SJSA1 (cell line): ENCODE results near the gene ASPHD2. TPM values are rescaled to one million over a fixed set of nuclear protein-coding genes. Genes with fewer than 3 reads are reported as not detected.
A peak's percentile ranks its signal among the peaks of the same experiment; 100 is the strongest.

Experiments
- DNase-seq, 2 experiments: peaks; one replicate each; pipeline ENCODE4 v3.0.0-alpha.2; 2015 to 2020; ENCODE audit warnings: low spot score in 2 of 2, low read depth in 1 of 2
- H3K27ac ChIP-seq: fragments of 250-450 bp; sonication (Bioruptor Pico); 2 replicates; pipeline ENCODE4 v1.5.1; 2020; ENCODE audit warnings: mild to moderate bottlenecking, moderate library complexity
- H3K27me3 ChIP-seq: fragments of 250-450 bp; sonication (Bioruptor Pico); replicated peaks from 2 replicates; pipeline ENCODE4 v1.5.1; 2020; ENCODE audit warnings: mild to moderate bottlenecking, moderate library complexity
- H3K36me3 ChIP-seq: fragments of 250-450 bp; sonication (Bioruptor Pico); 2 replicates; pipeline ENCODE4 v1.5.1; 2020; ENCODE audit warnings: mild to moderate bottlenecking
- H3K4me1 ChIP-seq: fragments of 250-450 bp; sonication (Bioruptor Pico); replicated peaks from 2 replicates; pipeline ENCODE4 v1.6.1; 2021; ENCODE audit warnings: mild to moderate bottlenecking
- H3K4me3 ChIP-seq: fragments of 250-450 bp; sonication (Bioruptor Pico); 2 replicates; pipeline ENCODE4 v1.5.1; 2020; ENCODE audit warnings: mild to moderate bottlenecking
- H3K9me3 ChIP-seq: fragments of 250-450 bp; sonication (Bioruptor Pico); replicated peaks from 2 replicates; pipeline ENCODE4 v1.5.1; 2020; ENCODE audit warnings: mild to moderate bottlenecking
- total RNA-seq: library from RNA; depleted of rRNA; stranded (reverse); fragments of >200 nt; shearing (Covaris generic); gene quantifications from 2 replicates; pipeline ENCODE4 v1.2.3, GENCODE V29; 2014

The ASPHD2 gene
- total RNA-seq, 1 experiment from 2014 or later: 0.87 TPM

- Histone ChIP-seq H3K27ac (no peak overlapping the region), H3K9me3 (no peaks in the 10 kb centered on the region), H3K4me1 (no peaks in the 10 kb centered on the region), H3K27me3 (no peaks in the 10 kb centered on the region; the same call in 1 of the 2 replicates), H3K4me3 (no peak overlapping the region), H3K36me3 (peaks cover 80% of the 10 kb centered on the region)
- DNase-seq: no peak
These were observed 33.0 kb downstream of the ASPHD2 start for GRCh38 chr22:26462051-26462450.

GRCh38 chr22:26462641-26463040 is 33.6 kb downstream of the ASPHD2 start:
- peaks cover 82% of the 10 kb centered on the region for H3K36me3 ChIP-seq
- no peaks in the 10 kb centered on the region; the same call in 1 of the 2 replicates for H3K27me3 ChIP-seq
- no peaks in the 10 kb centered on the region for H3K9me3 ChIP-seq
- no peak for DNase-seq
- H3K4me1 ChIP-seq: no peaks in the 10 kb centered on the region
- no peak overlapping the region for H3K4me3 ChIP-seq
- no peak overlapping the region for H3K27ac ChIP-seq

- DNase-seq: no peak
These were observed 34.1 kb downstream of the ASPHD2 start for GRCh38 chr22:26463101-26463661.

GRCh38 chr22:26463688-26464087 is 34.6 kb downstream of the ASPHD2 start:
- Histone ChIP-seq H3K4me1 (no peaks in the 10 kb centered on the region), H3K27me3 (no peaks in the 10 kb centered on the region; the same call in 1 of the 2 replicates), H3K9me3 (no peaks in the 10 kb centered on the region), H3K36me3 (peaks cover 84% of the 10 kb centered on the region), H3K4me3 (no peak overlapping the region), H3K27ac (no peak overlapping the region)
- DNase-seq: no peak

More at GRCh38 chr22:26463101-26463661, 34.1 kb downstream of the ASPHD2 start:
- no peaks in the 10 kb centered on the region for H3K9me3 ChIP-seq
- no peak overlapping the region for H3K27ac ChIP-seq
- H3K27me3 ChIP-seq: no peaks in the 10 kb centered on the region; the same call in 1 of the 2 replicates
- H3K4me1 ChIP-seq: no peaks in the 10 kb centered on the region
- H3K36me3 ChIP-seq: peaks cover 80% of the 10 kb centered on the region
- H3K4me3 ChIP-seq: no peak overlapping the region

GRCh38 chr22:26464312-26464711 is 35.3 kb downstream of the ASPHD2 start:
- Histone ChIP-seq H3K4me1 (no peaks in the 10 kb centered on the region), H3K36me3 (peaks cover 90% of the 10 kb centered on the region), H3K27me3 (no peaks in the 10 kb centered on the region; the same call in 1 of the 2 replicates), H3K27ac (no peak overlapping the region), H3K4me3 (no peak overlapping the region), H3K9me3 (no peaks in the 10 kb centered on the region)
- DNase-seq: no peak

GRCh38 chr22:26466196-26466595 is 37.1 kb downstream of the ASPHD2 start:
- Histone ChIP-seq H3K4me3 (no peak overlapping the region), H3K27me3 (no peaks in the 10 kb centered on the region), H3K4me1 (peaks cover 6% of the 10 kb centered on the region), H3K9me3 (no peaks in the 10 kb centered on the region), H3K36me3 (peaks cover 91% of the 10 kb centered on the region), H3K27ac (no peak overlapping the region)
- DNase-seq: no peak

GRCh38 chr22:26470807-26471206 is 41.7 kb downstream of the ASPHD2 start:
- Histone ChIP-seq H3K9me3 (no peaks in the 10 kb centered on the region), H3K4me1 (peaks cover 37% of the 10 kb centered on the region), H3K36me3 (peaks cover 80% of the 10 kb centered on the region), H3K4me3 (no peak overlapping the region), H3K27me3 (no peaks in the 10 kb centered on the region), H3K27ac (peak overlapping the region; percentile 43)
- no peak for DNase-seq

- Histone ChIP-seq H3K4me3 (no peak overlapping the region), H3K36me3 (peaks cover 76% of the 10 kb centered on the region), H3K27ac (peak overlapping the region; percentile 43), H3K4me1 (peaks cover 43% of the 10 kb centered on the region), H3K27me3 (no peaks in the 10 kb centered on the region), H3K9me3 (no peaks in the 10 kb centered on the region)
- peak; percentile 76 to 85 for DNase-seq
These were observed 42.5 kb downstream of the ASPHD2 start for GRCh38 chr22:26471522-26471921.

- Histone ChIP-seq H3K27ac (no peak overlapping the region), H3K4me1 (peaks cover 58% of the 10 kb centered on the region), H3K36me3 (peaks cover 62% of the 10 kb centered on the region), H3K9me3 (no peaks in the 10 kb centered on the region), H3K27me3 (no peaks in the 10 kb centered on the region), H3K4me3 (no peak overlapping the region)
- DNase-seq: no peak
These were observed 45.6 kb downstream of the ASPHD2 start for GRCh38 chr22:26474682-26475081.

- H3K36me3 ChIP-seq: peaks cover 60% of the 10 kb centered on the region
- peak overlapping the region; percentile 76 for H3K27ac ChIP-seq
- no peaks in the 10 kb centered on the region for H3K27me3 ChIP-seq
- H3K4me1 ChIP-seq: peaks cover 45% of the 10 kb centered on the region
- no peaks in the 10 kb centered on the region for H3K9me3 ChIP-seq
- peak; percentile 66 to 77 for DNase-seq
- 0 out of 2 replicates have a peak overlapping the region, but pooled peaks have one; percentile 4 for H3K4me3 ChIP-seq
These were observed 47.8 kb downstream of the ASPHD2 start for GRCh38 chr22:26476705-26477340.

GRCh38 chr22:26477341-26477731 is 48.3 kb downstream of the ASPHD2 start:
- Histone ChIP-seq H3K9me3 (no peaks in the 10 kb centered on the region), H3K27ac (peak overlapping the region; percentile 76), H3K4me3 (no peak overlapping the region), H3K4me1 (peaks cover 44% of the 10 kb centered on the region), H3K27me3 (no peaks in the 10 kb centered on the region), H3K36me3 (peaks cover 60% of the 10 kb centered on the region)
- no peak for DNase-seq

- Histone ChIP-seq H3K27me3 (no peaks in the 10 kb centered on the region), H3K4me1 (peaks cover 39% of the 10 kb centered on the region), H3K4me3 (no peak overlapping the region), H3K36me3 (peaks cover 58% of the 10 kb centered on the region), H3K27ac (no peak overlapping the region), H3K9me3 (no peaks in the 10 kb centered on the region)
- no peak for DNase-seq
These were observed 50.2 kb downstream of the ASPHD2 start for GRCh38 chr22:26479043-26479791.

- Histone ChIP-seq H3K27ac (no peak overlapping the region), H3K36me3 (peaks cover 54% of the 10 kb centered on the region), H3K27me3 (no peaks in the 10 kb centered on the region), H3K4me1 (peaks cover 35% of the 10 kb centered on the region), H3K9me3 (no peaks in the 10 kb centered on the region), H3K4me3 (no peak overlapping the region)
- no peak for DNase-seq
These were observed 50.9 kb downstream of the ASPHD2 start for GRCh38 chr22:26479792-26480610.
